Neural progenitor cell (in vitro differentiated cells): ENCODE results near the gene NDUFC2. TPM values are rescaled to one million over a fixed set of nuclear protein-coding genes. Genes with fewer than 3 reads are reported as not detected.
"Not testable (repeated sequence)": the region's sequence is repeated elsewhere in the genome, so short reads cannot be mapped to it uniquely, and the experiment has no call there.

ENCODE experiments used
- DNase-seq: peaks from one replicate; pipeline ENCODE4 v3.0.0-alpha.2; 2016; ENCODE audit warnings: low spot score
- H2AFZ ChIP-seq: fragments of 200-600 bp; sonication (generic); replicated peaks from 2 replicates; pipeline ENCODE4 v1.6.1; 2016; ENCODE audit warnings: antibody characterized with exemption
- H3F3A ChIP-seq: fragments of 200-600 bp; sonication (generic); 2 replicates; pipeline ENCODE4 v1.6.1; 2016; ENCODE audit warnings: antibody characterized with exemption, low read depth
- H3K27ac ChIP-seq: fragments of 200-600 bp; sonication (generic); 2 replicates; pipeline ENCODE4 v1.5.1; 2016; ENCODE audit warnings: mild to moderate bottlenecking
- H3K27me3 ChIP-seq: fragments of 200-600 bp; sonication (generic); 2 replicates; pipeline ENCODE4 v1.6.1; 2016; ENCODE audit warnings: mild to moderate bottlenecking, moderate library complexity
- H3K36me3 ChIP-seq: fragments of 200-600 bp; sonication (generic); 2 replicates; pipeline ENCODE4 v1.5.1; 2016
- H3K4me1 ChIP-seq: fragments of 200-600 bp; sonication (generic); 2 replicates; pipeline ENCODE4 v1.6.1; 2016; ENCODE audit warnings: mixed run types
- H3K4me2 ChIP-seq: fragments of 200-600 bp; sonication (generic); 2 replicates; pipeline ENCODE4 v1.6.1; 2016
- H3K4me3 ChIP-seq: fragments of 200-600 bp; sonication (generic); 2 replicates; pipeline ENCODE4 v1.5.1; 2016
- H3K79me2 ChIP-seq: fragments of 200-600 bp; sonication (generic); 2 replicates; pipeline ENCODE4 v1.6.1; 2016; ENCODE audit warnings: low read depth
- H3K9ac ChIP-seq: fragments of 200-600 bp; sonication (generic); 2 replicates; pipeline ENCODE4 v1.6.1; 2016
- H3K9me3 ChIP-seq: fragments of 200-600 bp; sonication (generic); 2 replicates; pipeline ENCODE4 v1.5.1; 2016; ENCODE audit warnings: low read depth
- H4K20me1 ChIP-seq: fragments of 200-600 bp; sonication (generic); 2 replicates; pipeline ENCODE4 v1.6.1; 2016; ENCODE audit warnings: low read depth
- H3K27ac Mint-ChIP-seq: 3 replicates; pipeline ENCODE4 v1.8.0; 2021; ENCODE audit warnings: mixed read lengths
- H3K27me3 Mint-ChIP-seq: 2 replicates; pipeline ENCODE4 v1.8.0; 2022; ENCODE audit warnings: low read depth, mild to moderate bottlenecking, inconsistent platforms, moderate library complexity, mixed read lengths; ENCODE audit not compliant: insufficient read depth
- H3K36me3 Mint-ChIP-seq: 3 replicates; pipeline ENCODE4 v1.8.0; 2021; ENCODE audit warnings: mixed read lengths
- H3K4me1 Mint-ChIP-seq: 3 replicates; pipeline ENCODE4 v1.8.0; 2021; ENCODE audit warnings: mixed read lengths
- H3K4me3 Mint-ChIP-seq: 3 replicates; pipeline ENCODE4 v1.8.0; 2021; ENCODE audit warnings: mild to moderate bottlenecking, moderate library complexity, mixed read lengths
- H3K9me3 Mint-ChIP-seq: 3 replicates; pipeline ENCODE4 v1.8.0; 2020; ENCODE audit warnings: mixed read lengths
- CTCF ChIP-seq: fragments of 200-600 bp; sonication (generic); IDR thresholded peaks from 2 replicates; pipeline ENCODE4 v1.5.1; 2017; ENCODE audit warnings: antibody characterized with exemption, mild to moderate bottlenecking
- EZH2 ChIP-seq: fragments of 200-600 bp; sonication (generic); IDR thresholded peaks from 2 replicates; pipeline ENCODE4 v1.6.1; 2017; ENCODE audit warnings: antibody characterized with exemption, mild to moderate bottlenecking, moderate library complexity
- EZH2phosphoT487 ChIP-seq: fragments of 200-600 bp; sonication (generic); IDR thresholded peaks from 2 replicates; pipeline ENCODE4 v1.6.1; 2017; ENCODE audit warnings: antibody characterized with exemption
- total RNA-seq: library from RNA; depleted of rRNA; stranded (reverse); fragments of >200 nt; gene quantifications from 2 replicates; pipeline ENCODE4 v1.2.3, GENCODE V29; 2015; ENCODE audit warnings: low replicate concordance

NDUFC2 gene
- total RNA-seq, 1 donor from 2014 or later, result 36.7 TPM

- Histone ChIP-seq H3K9ac (no peak overlapping the region), H4K20me1 (no peaks in the 10 kb centered on the region), H3K79me2 (no peaks in the 10 kb centered on the region), H3F3A (no peaks in the 10 kb centered on the region), H3K4me2 (no peak overlapping the region), H3K27ac (no peak overlapping the region), H3K36me3 (no peaks in the 10 kb centered on the region), H3K4me1 (peaks cover 9% of the 10 kb centered on the region), H3K9me3 (no peaks in the 10 kb centered on the region), H3K4me3 (no peak overlapping the region), H2AFZ (no peak overlapping the region), H3K27me3 (no peaks in the 10 kb centered on the region)
- Mint-ChIP-seq H3K4me3 (no peak overlapping the region), H3K27me3 (no peaks in the 10 kb centered on the region), H3K36me3 (no peaks in the 10 kb centered on the region), H3K4me1 (peaks cover 10% of the 10 kb centered on the region), H3K9me3 (no peaks in the 10 kb centered on the region), H3K27ac (peak overlapping the region; percentile 53)
- DNase-seq, result no peak
- no peak for TF ChIP-seq EZH2phosphoT487
- TF ChIP-seq CTCF, result no peak
- TF ChIP-seq EZH2, result no peak
Observed at GRCh38 chr11:78031629-78032028, 48.0 kb downstream of the NDUFC2 start.

- Histone ChIP-seq H3K36me3 (no peaks in the 10 kb centered on the region), H3F3A (no peaks in the 10 kb centered on the region), H3K9ac (no peak overlapping the region), H3K4me3 (no peak overlapping the region), H2AFZ (peak overlapping the region; percentile 34), H3K4me2 (peak overlapping the region; percentile 1), H3K9me3 (no peaks in the 10 kb centered on the region), H4K20me1 (no peaks in the 10 kb centered on the region), H3K27ac (no peak overlapping the region), H3K4me1 (peaks cover 9% of the 10 kb centered on the region), H3K79me2 (no peaks in the 10 kb centered on the region), H3K27me3 (no peaks in the 10 kb centered on the region)
- Mint-ChIP-seq H3K27me3 (no peaks in the 10 kb centered on the region), H3K9me3 (no peaks in the 10 kb centered on the region), H3K4me1 (peaks cover 10% of the 10 kb centered on the region), H3K36me3 (no peaks in the 10 kb centered on the region), H3K4me3 (no peak overlapping the region), H3K27ac (peak overlapping the region; percentile 89)
- no peak for TF ChIP-seq CTCF
- TF ChIP-seq EZH2, result no peak
- no peak for TF ChIP-seq EZH2phosphoT487
- peak; percentile 63 for DNase-seq
Observed at GRCh38 chr11:78030429-78031325, 49.0 kb downstream of the NDUFC2 start.

- not testable (repeated sequence) for H3K36me3 Mint-ChIP-seq, H2AFZ ChIP-seq, H3K9me3 Mint-ChIP-seq, H3K36me3 ChIP-seq, H3K27me3 Mint-ChIP-seq, H3K4me1 Mint-ChIP-seq, H3K9ac ChIP-seq, H3K79me2 ChIP-seq, DNase-seq, H3K27me3 ChIP-seq, H3K4me3 Mint-ChIP-seq, H3K4me3 ChIP-seq, H4K20me1 ChIP-seq, H3K27ac ChIP-seq, H3F3A ChIP-seq, H3K9me3 ChIP-seq, H3K4me2 ChIP-seq
- peaks cover 11% of the 10 kb centered on the region for H3K4me1 ChIP-seq
- peak overlapping the region; percentile 76 for H3K27ac Mint-ChIP-seq
Observed at GRCh38 chr11:78028423-78028822, 51.2 kb downstream of the NDUFC2 start.

- H3K27ac Mint-ChIP-seq, result no peak overlapping the region
- H3K4me1 Mint-ChIP-seq, result peaks cover 11% of the 10 kb centered on the region
- H3K9me3 Mint-ChIP-seq, result no peaks in the 10 kb centered on the region
- Histone ChIP-seq H3K27me3 (no peaks in the 10 kb centered on the region), H3F3A (peaks cover 12% of the 10 kb centered on the region), H3K9me3 (no peaks in the 10 kb centered on the region), H3K4me1 (peaks cover 17% of the 10 kb centered on the region), H3K27ac (no peak overlapping the region), H3K79me2 (no peaks in the 10 kb centered on the region), H3K9ac (no peak overlapping the region), H2AFZ (no peak overlapping the region), H4K20me1 (no peaks in the 10 kb centered on the region), H3K36me3 (no peaks in the 10 kb centered on the region), H3K4me3 (no peak overlapping the region), H3K4me2 (no peak overlapping the region)
- no peak overlapping the region for H3K4me3 Mint-ChIP-seq
- DNase-seq, result no peak
- no peaks in the 10 kb centered on the region for H3K36me3 Mint-ChIP-seq
- peaks cover 2% of the 10 kb centered on the region for H3K27me3 Mint-ChIP-seq
- no peak for TF ChIP-seq EZH2
- no peak for TF ChIP-seq EZH2phosphoT487
- no peak for TF ChIP-seq CTCF
Observed at GRCh38 chr11:78027759-78028158, 51.9 kb downstream of the NDUFC2 start.
